D721Med (cell line): Measurements from ENCODE around the gene SUPT6H.
"Not testable (repeated sequence)": the region's sequence is repeated elsewhere in the genome, so short reads cannot be mapped to it uniquely, and the experiment has no call there.

Experiments
- DNase-seq: peaks from one replicate; pipeline ENCODE4 v3.0.0; 2011; ENCODE audit warnings: low spot score; ENCODE audit not compliant: insufficient read length
- FAIRE-seq: peaks from 2 replicates; lab custom pipeline; 2011; peaks lifted over from hg19 to GRCh38; lab: Jason Lieb, UNC
- CTCF ChIP-seq: IDR thresholded peaks from 2 replicates; pipeline ENCODE4 v1.5.1; 2012; ENCODE audit warnings: mild to moderate bottlenecking, control low read depth; ENCODE audit not compliant: insufficient read depth; ENCODE audit errors: missing control alignments

SUPT6H gene

GRCh38 chr17:28648698-28649097, 13.3 kb upstream of the SUPT6H start:
- no peak for FAIRE-seq
- TF ChIP-seq CTCF = no peak

DNA sequence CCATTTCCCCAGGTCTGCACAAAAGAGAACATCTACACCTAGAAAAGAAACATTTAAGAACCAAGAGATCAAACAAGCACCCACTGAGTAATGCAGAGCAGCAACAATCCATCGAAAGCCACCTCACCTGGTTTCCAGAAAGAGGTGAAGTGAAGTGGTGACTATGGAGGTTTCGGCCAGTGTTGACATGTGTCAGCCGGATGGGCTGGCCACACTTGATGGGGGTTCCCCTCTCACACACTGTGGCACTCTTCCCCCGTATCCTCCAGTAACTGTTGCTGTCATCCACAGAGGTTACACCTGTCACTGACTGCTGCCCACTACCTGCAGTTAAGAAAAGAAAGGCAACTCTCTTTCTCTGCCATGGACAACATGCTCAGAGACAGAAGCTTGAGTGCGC, 6.8 kb upstream of the SUPT6H start:
- FAIRE-seq = no peak
- TF ChIP-seq CTCF = no peak
- DNase-seq = no peak

More at GRCh38 chr17:28648698-28649097, 13.3 kb upstream of the SUPT6H start:
- no peak for DNase-seq

GRCh38 chr17:28657756-28658155, 4.2 kb upstream of the SUPT6H start:
- no peak for FAIRE-seq
- DNase-seq = no peak

GRCh38 chr17:28658342-28658741, 3.7 kb upstream of the SUPT6H start:
- DNase-seq, FAIRE-seq: not testable (repeated sequence)

More at GRCh38 chr17:28657756-28658155, 4.2 kb upstream of the SUPT6H start:
- no peak for TF ChIP-seq CTCF

GRCh38 chr17:28658766-28659496, 3.1 kb upstream of the SUPT6H start:
- DNase-seq, FAIRE-seq: not testable (repeated sequence)

GRCh38 chr17:28659497-28659881, 2.5 kb upstream of the SUPT6H start:
- FAIRE-seq, DNase-seq: not testable (repeated sequence)

GRCh38 chr17:28662527-28662829, 473 bp downstream of the SUPT6H start:
- DNase-seq (no peak), FAIRE-seq (no peak)
- no peak for TF ChIP-seq CTCF

DNA sequence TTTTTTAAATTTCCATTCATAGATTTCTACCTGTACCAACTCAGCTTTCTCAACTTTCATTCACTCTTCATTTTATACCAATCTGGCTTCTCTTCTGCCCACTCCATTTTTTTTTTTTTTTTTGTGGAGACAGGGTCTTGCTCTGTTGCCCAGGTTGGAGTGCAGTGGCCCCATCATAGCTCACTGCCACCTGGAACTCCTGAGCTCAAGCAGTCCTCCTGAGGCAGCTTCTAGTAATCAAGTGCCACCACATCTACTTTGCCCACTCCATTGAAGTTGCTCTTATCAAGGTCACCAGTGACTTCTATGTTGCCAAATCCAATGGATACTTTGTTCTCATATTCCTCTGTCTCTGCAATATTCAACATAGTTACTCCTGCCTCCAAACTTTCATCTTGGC, 1.7 kb downstream of the SUPT6H start:
- DNase-seq = no peak
- no peak for FAIRE-seq
- TF ChIP-seq CTCF = no peak

- DNase-seq (no peak), FAIRE-seq (no peak)
- TF ChIP-seq CTCF = no peak
These were observed 4.0 kb downstream of the SUPT6H start for GRCh38 chr17:28665994-28666393.
